ENCODE measurements around the gene RBM25.
"Not testable (repeated sequence)": the region's sequence is repeated elsewhere in the genome, so short reads cannot be mapped to it uniquely, and the experiment has no call there.

RBM25 gene

GRCh38 chr14:73105050-73105449 lies 46.7 kb downstream of the RBM25 start:
- DNase-seq: no peak

- no peak for DNase-seq
Measured at GRCh38 chr14:73105727-73106126, 47.4 kb downstream of the RBM25 start.

- DNase-seq: no peak
Measured at GRCh38 chr14:73116079-73116665, 57.8 kb downstream of the RBM25 start.

- no peak for DNase-seq
Measured at GRCh38 chr14:73124180-73124894, 66.0 kb downstream of the RBM25 start.

GRCh38 chr14:73125169-73125588 lies 66.8 kb downstream of the RBM25 start:
- DNase-seq: peak; percentile 54

GRCh38 chr14:73125746-73126145 lies 67.4 kb downstream of the RBM25 start:
- DNase-seq: no peak

GRCh38 chr14:73133795-73134194 lies 75.5 kb downstream of the RBM25 start:
- no peak for DNase-seq

GRCh38 chr14:73136085-73136386 lies 77.7 kb downstream of the RBM25 start:
- no peak for DNase-seq

GRCh38 chr14:73136387-73137225 lies 78.3 kb downstream of the RBM25 start, which contains the start of gene PSEN1:
Gene PSEN1 (plus strand): TSS chr14:73136507. CDS start chr14:73148020, 11,513 bp downstream.
- DNase-seq: peak; percentile 88

GRCh38 chr14:73140811-73141323 lies 82.5 kb downstream of the RBM25 start:
- DNase-seq: no peak

- no peak for DNase-seq
Measured at GRCh38 chr14:73142216-73142615, 83.9 kb downstream of the RBM25 start.

GRCh38 chr14:73143003-73143402 lies 84.7 kb downstream of the RBM25 start:
- DNase-seq: no peak

- DNase-seq: no peak
Measured at GRCh38 chr14:73143617-73144016, 85.3 kb downstream of the RBM25 start.

GRCh38 chr14:73145371-73145770 lies 87.0 kb downstream of the RBM25 start:
- no peak for DNase-seq

- DNase-seq: no peak
Measured at GRCh38 chr14:73146111-73146510, 87.8 kb downstream of the RBM25 start.

GRCh38 chr14:73149753-73150152 lies 91.4 kb downstream of the RBM25 start:
- no peak for DNase-seq

- no peak for DNase-seq
Measured at GRCh38 chr14:73153272-73153671, 94.9 kb downstream of the RBM25 start.

- no peak for DNase-seq
Measured at GRCh38 chr14:73162251-73162650, 103.9 kb downstream of the RBM25 start.

- DNase-seq: no peak
Measured at GRCh38 chr14:73166399-73166798, 108.1 kb downstream of the RBM25 start.

GRCh38 chr14:73167727-73168126 lies 109.4 kb downstream of the RBM25 start:
- no peak for DNase-seq

GRCh38 chr14:73168274-73168673 lies 109.9 kb downstream of the RBM25 start:
- DNase-seq: no peak

- no peak for DNase-seq
Measured at GRCh38 chr14:73168691-73169090, 110.4 kb downstream of the RBM25 start.

- DNase-seq: not testable (repeated sequence)
Measured at GRCh38 chr14:73169855-73170254, 111.5 kb downstream of the RBM25 start.

- DNase-seq: no peak
Measured at GRCh38 chr14:73170686-73171085, 112.4 kb downstream of the RBM25 start.

Data from COR-L47 (cell line).